Gastroesophageal sphincter (tissue), 3 donors: ENCODE data around the gene AHNAK2.

Experiments
- EP300 ChIP-seq: sonication (generic); formaldehyde crosslinking; IDR thresholded peaks from one replicate; pipeline ENCODE4 v1.6.1; 2017; ENCODE audit warnings: antibody characterized with exemption, mild to moderate bottlenecking
- POLR2A ChIP-seq, 2 donors: fragments of 450-650 bp; IDR thresholded peaks; one replicate each; pipeline ENCODE4 v1.6.1; 2017; ENCODE audit warnings: antibody characterized with exemption in 2 of 2, mild to moderate bottlenecking in 2 of 2, moderate library complexity in 1 of 2
- POLR2AphosphoS5 ChIP-seq: sonication (generic); formaldehyde crosslinking; IDR thresholded peaks from one replicate; pipeline ENCODE4 v1.6.1; 2017; ENCODE audit warnings: antibody characterized with exemption
- TF ChIP-seq, protein P1 (sequence below), 4 experiments: fragments of 200-600 bp in 2 of 4; fragments of 450-650 bp in 2 of 4; sonication (generic) in 1 of 4; IDR thresholded peaks; one replicate each; pipeline ENCODE4 v1.5.1; 2017 to 2019; ENCODE audit warnings: antibody characterized with exemption in 4 of 4, mild to moderate bottlenecking in 2 of 4, moderate library complexity in 2 of 4

DNA sequence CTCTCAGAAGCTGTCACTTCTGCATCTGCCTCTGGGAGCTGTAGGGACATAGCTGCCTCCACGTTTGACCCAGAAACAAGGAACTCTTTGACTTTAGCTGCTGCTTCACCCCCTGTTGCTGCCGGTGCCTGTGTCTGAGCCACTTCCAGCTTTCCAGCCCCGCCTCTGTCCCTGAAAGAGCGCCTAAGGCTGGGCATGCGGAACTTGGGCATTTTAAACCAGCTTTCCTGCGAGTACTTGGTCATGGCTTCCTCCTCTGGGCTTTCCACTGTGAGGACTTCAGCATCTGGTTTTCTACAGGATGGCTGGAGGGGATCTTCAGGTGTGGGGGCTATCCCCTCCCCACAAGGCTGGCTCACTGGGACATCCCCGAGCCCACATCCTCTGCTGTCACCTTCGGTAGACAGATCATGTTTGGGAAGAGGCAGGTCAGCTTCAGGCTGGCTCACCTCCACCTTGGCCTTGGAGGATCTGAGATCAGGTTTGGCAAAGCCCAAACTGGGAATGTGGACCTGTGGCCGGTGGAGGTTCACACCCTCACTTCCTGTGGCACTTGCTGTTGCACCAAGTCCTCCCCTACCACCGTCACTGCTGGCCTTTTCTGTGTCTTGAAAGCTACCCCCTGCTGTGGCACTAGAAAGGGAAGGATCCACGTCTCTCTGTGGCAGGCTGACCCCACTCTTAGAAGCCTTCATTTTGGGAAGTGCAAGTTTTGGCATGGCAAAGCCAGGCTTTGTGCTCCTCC, 38.3 kb downstream of the AHNAK2 start:
- TF ChIP-seq, protein P1, sequence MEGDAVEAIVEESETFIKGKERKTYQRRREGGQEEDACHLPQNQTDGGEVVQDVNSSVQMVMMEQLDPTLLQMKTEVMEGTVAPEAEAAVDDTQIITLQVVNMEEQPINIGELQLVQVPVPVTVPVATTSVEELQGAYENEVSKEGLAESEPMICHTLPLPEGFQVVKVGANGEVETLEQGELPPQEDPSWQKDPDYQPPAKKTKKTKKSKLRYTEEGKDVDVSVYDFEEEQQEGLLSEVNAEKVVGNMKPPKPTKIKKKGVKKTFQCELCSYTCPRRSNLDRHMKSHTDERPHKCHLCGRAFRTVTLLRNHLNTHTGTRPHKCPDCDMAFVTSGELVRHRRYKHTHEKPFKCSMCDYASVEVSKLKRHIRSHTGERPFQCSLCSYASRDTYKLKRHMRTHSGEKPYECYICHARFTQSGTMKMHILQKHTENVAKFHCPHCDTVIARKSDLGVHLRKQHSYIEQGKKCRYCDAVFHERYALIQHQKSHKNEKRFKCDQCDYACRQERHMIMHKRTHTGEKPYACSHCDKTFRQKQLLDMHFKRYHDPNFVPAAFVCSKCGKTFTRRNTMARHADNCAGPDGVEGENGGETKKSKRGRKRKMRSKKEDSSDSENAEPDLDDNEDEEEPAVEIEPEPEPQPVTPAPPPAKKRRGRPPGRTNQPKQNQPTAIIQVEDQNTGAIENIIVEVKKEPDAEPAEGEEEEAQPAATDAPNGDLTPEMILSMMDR (IDR thresholded peaks at IDR 0.05): no peak
- TF ChIP-seq EP300: no peak
- no peak for TF ChIP-seq POLR2A (IDR thresholded peaks at IDR 0.05)
- no peak for TF ChIP-seq POLR2AphosphoS5
